HCT116 (cell line): ENCODE data around the gene UNKL.

Experiments
- CEBPB ChIP-seq: IDR thresholded peaks from 2 replicates; pipeline ENCODE4 v1.6.1; 2012; ENCODE audit warnings: low read depth
- CTCF ChIP-seq, 3 experiments: fragments of 200-600 bp in 1 of 3; sonication (generic) in 1 of 3; IDR thresholded peaks in 2 of 3; conservative IDR thresholded peaks in 1 of 3; 2 replicates each; pipeline ENCODE4 v1.5.1; 2012 to 2017; ENCODE audit warnings: low read depth in 2 of 3, low read length in 2 of 3, antibody characterized with exemption in 1 of 3, borderline replicate concordance in 1 of 3, control low read depth in 1 of 3, mild to moderate bottlenecking in 1 of 3, mixed read lengths in 1 of 3, mixed run types in 1 of 3, moderate library complexity in 1 of 3; ENCODE audit not compliant: insufficient read depth in 1 of 3
- ELF1 ChIP-seq: IDR thresholded peaks from 2 replicates; pipeline ENCODE4 v1.6.1; 2012; ENCODE audit warnings: low read depth, borderline replicate concordance
- EZH2 ChIP-seq: fragments of 200-600 bp; sonication (generic); IDR thresholded peaks from 2 replicates; pipeline ENCODE4 v1.6.1; 2017; ENCODE audit warnings: antibody characterized with exemption, mixed run types
- FOSL1 ChIP-seq: IDR thresholded peaks from 2 replicates; pipeline ENCODE4 v1.6.1; 2012; ENCODE audit warnings: low read depth
- JUND ChIP-seq: IDR thresholded peaks from 2 replicates; pipeline ENCODE4 v1.6.1; 2012
- POLR2A ChIP-seq: IDR thresholded peaks from 2 replicates; pipeline ENCODE4 v1.7.0; 2011; ENCODE audit warnings: borderline replicate concordance; ENCODE audit not compliant: insufficient read depth, insufficient read length; ENCODE audit errors: extremely low read depth
- POLR2AphosphoS5 ChIP-seq: IDR thresholded peaks from 2 replicates; pipeline ENCODE4 v1.6.1; 2011; ENCODE audit warnings: mild to moderate bottlenecking, low read depth, low read length, moderate library complexity
- RAD21 ChIP-seq: IDR thresholded peaks from 2 replicates; pipeline ENCODE4 v1.6.1; 2012; ENCODE audit warnings: low read depth, mild to moderate bottlenecking
- REST ChIP-seq: IDR thresholded peaks from 2 replicates; pipeline ENCODE4 v1.6.1; 2012; ENCODE audit warnings: low read depth
- YY1 ChIP-seq: IDR thresholded peaks from 2 replicates; pipeline ENCODE4 v1.6.1; 2011; ENCODE audit warnings: low read length, low read depth, moderate library complexity, mild to moderate bottlenecking; ENCODE audit not compliant: insufficient replicate concordance; ENCODE audit errors: extremely low read depth

- TF ChIP-seq CTCF (IDR thresholded peaks at IDR 0.05 in 2 of 3, conservative IDR thresholded peaks at IDR 0.05 in 1 of 3; ENCODE audit: borderline replicate concordance in 1 of 3, insufficient read depth in 1 of 3, low read depth in 2 of 3, low read length in 2 of 3): no peak
- no peak for TF ChIP-seq FOSL1
- no peak for TF ChIP-seq EZH2
- TF ChIP-seq YY1: no peak
- no peak for TF ChIP-seq POLR2A
- no peak for TF ChIP-seq JUND
- TF ChIP-seq RAD21: no peak
- no peak for TF ChIP-seq POLR2AphosphoS5
- no peak for TF ChIP-seq REST
- TF ChIP-seq ELF1: no peak
- no peak for TF ChIP-seq CEBPB
Observed at GRCh38 chr16:1385232-1385631, 29.3 kb downstream of the UNKL start.
